HEK293 (cell line): Measurements from ENCODE around the gene AIG1.

Experiments used
- CTCF ChIA-PET: fragments of 350-600 bp; formaldehyde crosslinking; extraction: SDS; loops from one replicate; lab custom pipeline; 2021; ENCODE audit warnings: antibody characterized with exemption; lab: Yijun Ruan, JAX
- POLR2A ChIA-PET: fragments of 300-600 bp; formaldehyde crosslinking; extraction: SDS; loops from one replicate; lab custom pipeline; 2020; ENCODE audit warnings: antibody characterized with exemption, inconsistent platforms; lab: Yijun Ruan, JAX
- H3K27ac ChIP-seq: fragments of 200-500 bp; sonication (Bioruptor generic); 2 replicates; pipeline ENCODE4 v1.5.1; 2014; ENCODE audit warnings: low read depth, low read length, control low read depth, inconsistent platforms; ENCODE audit errors: extremely low read depth
- H3K36me3 ChIP-seq, 2 experiments: fragments of 200-500 bp in 1 of 2; sonication (Bioruptor generic) in 1 of 2; 1 replicate in 1 of 2; 2 replicates in 1 of 2; pipeline ENCODE4 v1.5.1; 2014 to 2017; ENCODE audit warnings: inconsistent platforms in 2 of 2, low read length in 2 of 2; ENCODE audit not compliant: control insufficient read depth in 2 of 2, insufficient read depth in 1 of 2
- H3K4me1 ChIP-seq: fragments of 200-500 bp; sonication (Bioruptor generic); 2 replicates; pipeline ENCODE4 v1.5.1; 2014; ENCODE audit warnings: mild to moderate bottlenecking, low read length, inconsistent platforms; ENCODE audit not compliant: control insufficient read depth, insufficient read depth
- H3K4me3 ChIP-seq: 2 replicates; pipeline ENCODE4 v1.5.1; 2011; ENCODE audit warnings: low read depth, mild to moderate bottlenecking, control low read depth, low read length, moderate library complexity
- H3K9me3 ChIP-seq: fragments of 200-500 bp; sonication (Bioruptor generic); 2 replicates; pipeline ENCODE4 v1.5.1; 2014; ENCODE audit warnings: low read depth, low read length, inconsistent platforms; ENCODE audit not compliant: control insufficient read depth, insufficient read depth
- KLF1 ChIP-seq: fragments of 450-650 bp; formaldehyde crosslinking; IDR thresholded peaks from 2 replicates; pipeline ENCODE4 v1.5.1; 2016; ENCODE audit warnings: missing biosample characterization, missing genetic modification characterization
- MZF1 ChIP-seq: fragments of 450-650 bp; formaldehyde crosslinking; IDR thresholded peaks from 2 replicates; pipeline ENCODE4 v1.5.1; 2017; ENCODE audit warnings: missing biosample characterization, missing genetic modification characterization, borderline replicate concordance
- SCRT1 ChIP-seq: fragments of 450-650 bp; formaldehyde crosslinking; IDR thresholded peaks from 2 replicates; pipeline ENCODE4 v1.5.1; 2016; ENCODE audit warnings: missing biosample characterization, missing genetic modification characterization, borderline replicate concordance
- ZNF114 ChIP-seq: fragments of 450-650 bp; formaldehyde crosslinking; IDR thresholded peaks from 2 replicates; pipeline ENCODE4 v1.5.0; 2017; ENCODE audit warnings: missing biosample characterization, missing genetic modification characterization
- ZNF26 ChIP-seq: fragments of 450-650 bp; formaldehyde crosslinking; IDR thresholded peaks from 2 replicates; pipeline ENCODE4 v1.5.1; 2016; ENCODE audit warnings: missing biosample characterization, missing genetic modification characterization
- ZNF433 ChIP-seq: fragments of 450-650 bp; formaldehyde crosslinking; IDR thresholded peaks from 2 replicates; pipeline ENCODE4 v1.5.1; 2016; ENCODE audit warnings: missing biosample characterization, missing genetic modification characterization, low read depth
- ZNF473 ChIP-seq: fragments of 450-650 bp; formaldehyde crosslinking; IDR thresholded peaks from 2 replicates; pipeline ENCODE4 v1.5.1; 2017; ENCODE audit warnings: missing biosample characterization, missing genetic modification characterization
- ZNF529 ChIP-seq: fragments of 450-650 bp; formaldehyde crosslinking; IDR thresholded peaks from 2 replicates; pipeline ENCODE4 v1.5.1; 2017; ENCODE audit warnings: missing genetic modification characterization, missing biosample characterization; ENCODE audit not compliant: insufficient replicate concordance
- ZNF580 ChIP-seq: fragments of 450-650 bp; formaldehyde crosslinking; IDR thresholded peaks from 2 replicates; pipeline ENCODE4 v1.5.1; 2016; ENCODE audit warnings: missing biosample characterization, missing genetic modification characterization
- ZNF623 ChIP-seq: fragments of 450-650 bp; formaldehyde crosslinking; IDR thresholded peaks from 2 replicates; pipeline ENCODE4 v1.5.1; 2016; ENCODE audit warnings: missing biosample characterization, missing genetic modification characterization
- ZNF629 ChIP-seq: fragments of 450-650 bp; formaldehyde crosslinking; IDR thresholded peaks from 2 replicates; pipeline ENCODE4 v1.5.1; 2017; ENCODE audit warnings: missing biosample characterization, missing genetic modification characterization
- ZNF658 ChIP-seq: fragments of 450-650 bp; formaldehyde crosslinking; IDR thresholded peaks from 2 replicates; pipeline ENCODE4; 2016; ENCODE audit warnings: missing biosample characterization, missing genetic modification characterization
- ZNF707 ChIP-seq: fragments of 450-650 bp; formaldehyde crosslinking; IDR thresholded peaks from 2 replicates; pipeline ENCODE4 v1.5.1; 2016; ENCODE audit warnings: missing biosample characterization, missing genetic modification characterization
- ZNF792 ChIP-seq: fragments of 450-650 bp; formaldehyde crosslinking; IDR thresholded peaks from 2 replicates; pipeline ENCODE4 v1.5.1; 2016; ENCODE audit warnings: missing biosample characterization, missing genetic modification characterization
- TF ChIP-seq, protein P1 (sequence below): fragments of 450-650 bp; formaldehyde crosslinking; IDR thresholded peaks from 2 replicates; pipeline ENCODE4 v1.5.1; 2016; ENCODE audit warnings: missing biosample characterization, missing genetic modification characterization
- TF ChIP-seq, protein P2 (sequence below): fragments of 450-650 bp; formaldehyde crosslinking; IDR thresholded peaks from 2 replicates; pipeline ENCODE4 v1.5.1; 2017; ENCODE audit warnings: missing biosample characterization, missing genetic modification characterization
- TF ChIP-seq, protein P3 (sequence below): fragments of 450-650 bp; formaldehyde crosslinking; IDR thresholded peaks from 2 replicates; pipeline ENCODE4 v1.5.1; 2016; ENCODE audit warnings: missing biosample characterization, missing genetic modification characterization

The AIG1 gene

GRCh38 chr6:143169440-143169839 is 108.8 kb downstream of the AIG1 start:
- Histone ChIP-seq H3K36me3 (peaks cover 0 to 16% of the 10 kb centered on the region in 2 experiments; a peak in 1 of 3 replicates), H3K9me3 (no peaks in the 10 kb centered on the region), H3K4me1 (no peaks in the 10 kb centered on the region), H3K27ac (no peak overlapping the region), H3K4me3 (no peak overlapping the region)
- POLR2A ChIA-PET: no interaction called here
- TF ChIP-seq, protein P1, sequence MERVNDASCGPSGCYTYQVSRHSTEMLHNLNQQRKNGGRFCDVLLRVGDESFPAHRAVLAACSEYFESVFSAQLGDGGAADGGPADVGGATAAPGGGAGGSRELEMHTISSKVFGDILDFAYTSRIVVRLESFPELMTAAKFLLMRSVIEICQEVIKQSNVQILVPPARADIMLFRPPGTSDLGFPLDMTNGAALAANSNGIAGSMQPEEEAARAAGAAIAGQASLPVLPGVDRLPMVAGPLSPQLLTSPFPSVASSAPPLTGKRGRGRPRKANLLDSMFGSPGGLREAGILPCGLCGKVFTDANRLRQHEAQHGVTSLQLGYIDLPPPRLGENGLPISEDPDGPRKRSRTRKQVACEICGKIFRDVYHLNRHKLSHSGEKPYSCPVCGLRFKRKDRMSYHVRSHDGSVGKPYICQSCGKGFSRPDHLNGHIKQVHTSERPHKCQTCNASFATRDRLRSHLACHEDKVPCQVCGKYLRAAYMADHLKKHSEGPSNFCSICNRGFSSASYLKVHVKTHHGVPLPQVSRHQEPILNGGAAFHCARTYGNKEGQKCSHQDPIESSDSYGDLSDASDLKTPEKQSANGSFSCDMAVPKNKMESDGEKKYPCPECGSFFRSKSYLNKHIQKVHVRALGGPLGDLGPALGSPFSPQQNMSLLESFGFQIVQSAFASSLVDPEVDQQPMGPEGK: no peak
- TF ChIP-seq, protein P2, sequence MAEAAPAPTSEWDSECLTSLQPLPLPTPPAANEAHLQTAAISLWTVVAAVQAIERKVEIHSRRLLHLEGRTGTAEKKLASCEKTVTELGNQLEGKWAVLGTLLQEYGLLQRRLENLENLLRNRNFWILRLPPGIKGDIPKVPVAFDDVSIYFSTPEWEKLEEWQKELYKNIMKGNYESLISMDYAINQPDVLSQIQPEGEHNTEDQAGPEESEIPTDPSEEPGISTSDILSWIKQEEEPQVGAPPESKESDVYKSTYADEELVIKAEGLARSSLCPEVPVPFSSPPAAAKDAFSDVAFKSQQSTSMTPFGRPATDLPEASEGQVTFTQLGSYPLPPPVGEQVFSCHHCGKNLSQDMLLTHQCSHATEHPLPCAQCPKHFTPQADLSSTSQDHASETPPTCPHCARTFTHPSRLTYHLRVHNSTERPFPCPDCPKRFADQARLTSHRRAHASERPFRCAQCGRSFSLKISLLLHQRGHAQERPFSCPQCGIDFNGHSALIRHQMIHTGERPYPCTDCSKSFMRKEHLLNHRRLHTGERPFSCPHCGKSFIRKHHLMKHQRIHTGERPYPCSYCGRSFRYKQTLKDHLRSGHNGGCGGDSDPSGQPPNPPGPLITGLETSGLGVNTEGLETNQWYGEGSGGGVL: no peak
- TF ChIP-seq MZF1 (tag by site-specific recombination): no peak
- no peak for TF ChIP-seq ZNF792 (tag by site-specific recombination)
- TF ChIP-seq ZNF114: no peak
- no peak for TF ChIP-seq ZNF623 (tag by site-specific recombination)
- no peak for TF ChIP-seq ZNF529 (tag by site-specific recombination)
- no peak for TF ChIP-seq SCRT1 (tag by site-specific recombination)
- no peak for TF ChIP-seq ZNF658 (tag by site-specific recombination)
- no peak for TF ChIP-seq KLF1 (tag by site-specific recombination)
- TF ChIP-seq ZNF433 (tag by site-specific recombination): no peak
- no peak for TF ChIP-seq ZNF629 (tag by site-specific recombination)
- no peak for TF ChIP-seq ZNF580
- TF ChIP-seq ZNF473 (tag by site-specific recombination): no peak
- TF ChIP-seq ZNF26 (tag by site-specific recombination): no peak
- TF ChIP-seq, protein P3, sequence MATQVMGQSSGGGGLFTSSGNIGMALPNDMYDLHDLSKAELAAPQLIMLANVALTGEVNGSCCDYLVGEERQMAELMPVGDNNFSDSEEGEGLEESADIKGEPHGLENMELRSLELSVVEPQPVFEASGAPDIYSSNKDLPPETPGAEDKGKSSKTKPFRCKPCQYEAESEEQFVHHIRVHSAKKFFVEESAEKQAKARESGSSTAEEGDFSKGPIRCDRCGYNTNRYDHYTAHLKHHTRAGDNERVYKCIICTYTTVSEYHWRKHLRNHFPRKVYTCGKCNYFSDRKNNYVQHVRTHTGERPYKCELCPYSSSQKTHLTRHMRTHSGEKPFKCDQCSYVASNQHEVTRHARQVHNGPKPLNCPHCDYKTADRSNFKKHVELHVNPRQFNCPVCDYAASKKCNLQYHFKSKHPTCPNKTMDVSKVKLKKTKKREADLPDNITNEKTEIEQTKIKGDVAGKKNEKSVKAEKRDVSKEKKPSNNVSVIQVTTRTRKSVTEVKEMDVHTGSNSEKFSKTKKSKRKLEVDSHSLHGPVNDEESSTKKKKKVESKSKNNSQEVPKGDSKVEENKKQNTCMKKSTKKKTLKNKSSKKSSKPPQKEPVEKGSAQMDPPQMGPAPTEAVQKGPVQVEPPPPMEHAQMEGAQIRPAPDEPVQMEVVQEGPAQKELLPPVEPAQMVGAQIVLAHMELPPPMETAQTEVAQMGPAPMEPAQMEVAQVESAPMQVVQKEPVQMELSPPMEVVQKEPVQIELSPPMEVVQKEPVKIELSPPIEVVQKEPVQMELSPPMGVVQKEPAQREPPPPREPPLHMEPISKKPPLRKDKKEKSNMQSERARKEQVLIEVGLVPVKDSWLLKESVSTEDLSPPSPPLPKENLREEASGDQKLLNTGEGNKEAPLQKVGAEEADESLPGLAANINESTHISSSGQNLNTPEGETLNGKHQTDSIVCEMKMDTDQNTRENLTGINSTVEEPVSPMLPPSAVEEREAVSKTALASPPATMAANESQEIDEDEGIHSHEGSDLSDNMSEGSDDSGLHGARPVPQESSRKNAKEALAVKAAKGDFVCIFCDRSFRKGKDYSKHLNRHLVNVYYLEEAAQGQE (tag by site-specific recombination): no peak
- TF ChIP-seq ZNF707 (tag by site-specific recombination): no peak
- CTCF ChIA-PET: interaction anchor here (0.9 to 1.2 kb wide), 2 partner anchors 17 to 749 kb away, joined by 3 to 4 read pairs; no protein-coding TSS in a partner anchor
